Measurements from ENCODE around the gene RTL10. TPM values are rescaled to one million over a fixed set of nuclear protein-coding genes. Genes with fewer than 3 reads are reported as not detected.

Gene RTL10
- total and polyA plus RNA-seq, 2 of the 8 experiments (the other 6 are each of a cell fraction or from before 2014, with no cell fraction given): 11.5 to 18.8 TPM

DNA sequence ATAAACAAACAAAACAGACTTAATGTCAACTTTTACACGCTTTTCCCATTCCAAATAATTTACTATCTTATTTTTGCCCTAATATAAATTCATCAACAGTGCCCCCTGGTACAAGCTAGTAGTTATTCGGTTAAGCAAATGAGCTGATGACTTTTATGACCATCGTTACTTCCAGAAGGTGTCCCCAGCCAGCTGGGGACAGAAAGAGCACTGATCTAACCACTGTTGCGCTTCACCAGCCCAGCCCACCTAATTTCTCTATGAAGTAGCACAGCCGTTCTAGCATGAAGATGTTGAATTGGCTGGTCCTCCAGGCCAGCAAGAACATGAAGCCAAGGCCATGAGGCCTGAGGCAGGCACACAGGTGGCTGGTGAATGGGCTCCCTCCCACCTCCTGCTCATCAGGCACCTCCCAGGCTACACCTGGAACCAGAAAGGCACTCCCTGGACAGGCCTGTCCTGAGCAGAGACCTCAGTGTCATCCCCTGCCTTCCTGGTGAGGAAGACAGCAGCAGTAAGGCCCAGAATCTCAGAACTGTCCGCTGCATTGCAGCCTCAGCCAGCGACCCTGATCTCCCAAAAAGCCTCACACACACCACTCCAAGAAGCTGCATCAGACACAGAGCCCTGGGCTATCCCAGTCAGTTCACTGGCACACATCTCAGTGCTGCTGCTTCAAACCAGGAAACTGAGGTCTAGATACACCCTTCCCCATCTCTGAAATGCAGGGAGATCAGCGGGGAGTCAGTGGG, 12.9 kb downstream of the RTL10 start (continued):
- TF ChIP-seq SUZ12 (IDR thresholded peaks at IDR 0.05; ENCODE audit: low read length) (no peak), POU5F1 (IDR thresholded peaks at IDR 0.05; ENCODE audit: low read depth, low read length) (no peak), TEAD4 (IDR thresholded peaks at IDR 0.05; ENCODE audit: low read depth, low read length) (no peak)
